Upper lobe of left lung (tissue), 4 donors: Measurements from ENCODE around the gene LRPAP1.

ENCODE experiments used
- CTCF ChIP-seq, 6 experiments: fragments of 450-650 bp in 4 of 6; fragments of 200-600 bp in 2 of 6; sonication (generic) in 2 of 6; IDR thresholded peaks; one replicate each; pipeline ENCODE4 v1.5.1; 2016 to 2019; ENCODE audit warnings: antibody characterized with exemption in 6 of 6
- EP300 ChIP-seq, 4 donors: sonication (generic); formaldehyde crosslinking; IDR thresholded peaks; one replicate each; pipeline ENCODE4 v1.5.1; 2017; ENCODE audit warnings: antibody characterized with exemption in 4 of 4, control low read depth in 2 of 4
- POLR2A ChIP-seq, 4 donors: fragments of 450-650 bp; IDR thresholded peaks; one replicate each; pipeline ENCODE4 v1.5.1; 2016 to 2017; ENCODE audit warnings: antibody characterized with exemption in 4 of 4, mild to moderate bottlenecking in 2 of 4
- POLR2AphosphoS5 ChIP-seq, 2 donors: sonication (generic); formaldehyde crosslinking; IDR thresholded peaks; one replicate each; pipeline ENCODE4 v1.5.1; 2017; ENCODE audit warnings: antibody characterized with exemption in 2 of 2

DNA sequence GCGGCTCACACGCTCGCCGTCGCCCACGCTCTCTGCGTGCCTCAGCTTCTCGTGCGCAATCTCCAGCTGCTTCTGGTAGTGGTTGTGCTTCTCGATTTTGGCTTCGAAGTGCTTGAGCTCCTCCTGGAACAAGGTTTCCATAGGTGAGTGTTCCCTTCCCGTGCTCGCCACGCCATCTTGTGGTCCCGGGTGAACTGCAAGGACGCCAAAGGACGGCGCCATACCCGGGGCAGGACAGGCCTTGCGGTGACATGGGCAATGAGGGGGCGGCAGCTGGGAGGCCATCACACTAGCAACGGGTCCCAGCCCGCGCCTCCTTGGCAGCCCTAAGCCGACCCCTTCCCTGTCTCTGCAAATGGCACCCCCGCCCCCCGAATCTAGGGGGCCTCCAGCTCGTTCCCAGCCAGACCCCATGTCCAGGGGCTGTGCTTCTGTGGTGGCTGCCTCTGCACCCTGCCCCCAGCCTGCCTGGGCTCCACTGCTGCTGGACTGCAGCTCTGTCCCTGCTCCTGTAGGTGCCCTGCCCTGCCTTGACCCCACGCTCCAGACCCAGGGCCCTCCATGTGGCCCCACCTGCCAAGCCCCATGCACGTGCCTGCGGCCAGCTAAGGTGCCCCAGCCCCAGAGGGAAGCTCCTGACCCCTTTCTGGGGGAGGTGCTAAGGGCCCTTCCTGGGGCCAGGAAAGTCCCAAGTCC is 17.3 kb downstream of the LRPAP1 start:
- no peak for TF ChIP-seq POLR2A (IDR thresholded peaks at IDR 0.05)
- TF ChIP-seq CTCF (IDR thresholded peaks at IDR 0.05): no peak
- no peak for TF ChIP-seq POLR2AphosphoS5 (IDR thresholded peaks at IDR 0.05)
- TF ChIP-seq EP300 (IDR thresholded peaks at IDR 0.05): no peak
